ENCODE data around the gene USP49.

Gene USP49

DNA sequence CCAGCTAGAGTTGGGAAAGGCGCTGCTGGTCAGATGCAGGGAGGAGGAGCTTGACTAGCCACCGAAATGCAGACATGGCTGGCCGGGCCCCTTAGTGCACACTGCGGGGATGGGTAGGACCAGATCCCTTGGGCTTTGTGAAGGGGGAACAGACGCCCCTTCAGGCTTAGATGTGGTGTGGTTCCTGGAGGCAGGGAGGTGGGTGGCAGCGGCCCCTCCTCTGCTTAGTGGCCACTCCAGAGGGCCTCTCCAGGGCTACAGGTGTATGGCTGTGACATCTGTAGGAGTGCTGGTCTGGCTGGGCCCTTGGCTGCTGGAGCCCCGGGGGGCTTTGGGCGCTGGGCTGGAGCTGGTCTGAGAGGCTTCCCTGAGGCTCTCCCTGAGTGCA lies 40.5 kb upstream of the USP49 start:
- TF ChIP-seq GATA2 (IDR thresholded peaks at IDR 0.05; ENCODE audit: low read depth, low read length) (no peak), GATA3 (IDR thresholded peaks at IDR 0.05; ENCODE audit: low read depth, low read length) (no peak)

DNA sequence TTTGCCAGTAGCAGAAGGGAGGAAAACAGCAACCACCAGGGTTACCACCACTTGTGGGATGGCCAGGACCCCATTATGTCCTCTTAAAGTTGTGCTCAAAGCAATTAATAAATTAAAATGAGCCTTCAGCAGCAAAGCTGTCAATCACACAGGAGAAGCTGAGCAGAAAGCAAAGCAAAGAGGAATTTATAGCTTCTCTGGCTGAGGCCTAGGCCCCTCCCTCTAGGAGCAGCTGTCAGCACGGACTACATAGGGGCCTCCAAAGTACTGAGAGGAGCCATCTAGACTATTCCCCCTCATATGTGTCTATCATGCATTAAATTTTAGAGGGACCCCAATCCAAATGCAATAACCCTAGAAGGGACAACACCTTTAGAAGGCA lies 40.0 kb upstream of the USP49 start:
- TF ChIP-seq GATA3 (IDR thresholded peaks at IDR 0.05; ENCODE audit: low read depth, low read length) (no peak), GATA2 (IDR thresholded peaks at IDR 0.05; ENCODE audit: low read depth, low read length) (no peak)

DNA sequence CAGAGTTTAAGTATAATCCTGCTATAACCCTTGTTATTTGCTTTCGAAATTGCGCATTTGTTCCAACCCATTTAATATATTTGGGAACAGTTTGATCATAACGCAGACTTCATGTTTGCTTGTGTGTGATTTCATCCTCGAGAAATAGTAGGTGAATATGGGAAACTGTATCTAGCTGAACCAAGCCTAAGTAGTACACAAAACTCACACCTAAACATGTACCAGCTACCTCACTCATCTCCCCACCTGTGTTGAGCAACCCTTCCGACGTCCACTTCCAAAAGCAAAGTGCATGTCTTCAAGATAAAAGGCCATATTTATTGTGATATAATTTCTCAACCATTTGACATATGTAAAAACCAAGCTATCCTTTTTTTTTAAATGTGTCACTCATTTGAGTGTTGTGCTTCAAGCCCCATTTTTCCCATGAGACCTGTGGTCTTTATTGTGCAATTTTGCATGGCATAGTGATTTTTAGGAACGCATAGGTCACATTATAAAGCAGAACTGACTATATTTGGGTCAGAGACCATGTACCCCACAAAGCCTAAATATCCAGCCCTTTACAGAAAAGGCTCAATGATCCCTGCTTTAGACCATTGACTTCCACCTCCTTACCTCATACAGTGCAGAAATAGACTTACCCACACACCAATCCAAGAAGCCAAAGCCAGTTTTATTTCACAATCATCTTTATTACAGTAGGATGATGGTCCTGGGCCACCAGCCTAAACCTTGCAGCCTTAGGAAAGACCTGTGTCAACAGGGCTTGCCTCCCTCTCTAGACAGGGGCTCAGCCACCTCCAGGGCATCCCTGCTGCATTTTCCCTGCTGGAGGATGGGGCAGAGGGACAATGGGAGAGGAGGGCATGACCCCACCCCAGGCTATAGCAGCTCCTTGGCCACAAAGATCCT lies 39.4 kb upstream of the USP49 start:
- TF ChIP-seq GATA3 (IDR thresholded peaks at IDR 0.05; ENCODE audit: low read depth, low read length) (no peak), GATA2 (IDR thresholded peaks at IDR 0.05; ENCODE audit: low read depth, low read length) (no peak)

DNA sequence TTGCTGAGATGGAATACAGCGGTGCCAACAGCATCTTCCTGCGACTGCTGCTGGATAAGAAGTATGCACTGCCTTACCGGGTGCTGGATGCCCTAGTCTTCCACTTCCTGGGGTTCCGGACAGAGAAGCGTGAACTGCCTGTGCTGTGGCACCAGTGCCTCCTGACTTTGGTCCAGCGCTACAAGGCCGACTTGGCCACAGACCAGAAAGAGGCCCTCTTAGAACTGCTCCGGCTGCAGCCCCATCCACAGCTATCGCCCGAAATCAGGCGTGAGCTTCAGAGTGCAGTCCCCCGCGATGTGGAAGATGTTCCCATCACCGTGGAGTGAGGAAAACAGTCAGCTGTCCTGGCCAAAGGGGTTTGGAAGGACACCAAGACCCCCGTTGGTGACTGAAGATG lies 37.2 kb upstream of the USP49 start:
- TF ChIP-seq GATA2 (IDR thresholded peaks at IDR 0.05; ENCODE audit: low read depth, low read length) (no peak), GATA3 (IDR thresholded peaks at IDR 0.05; ENCODE audit: low read depth, low read length) (no peak)

DNA sequence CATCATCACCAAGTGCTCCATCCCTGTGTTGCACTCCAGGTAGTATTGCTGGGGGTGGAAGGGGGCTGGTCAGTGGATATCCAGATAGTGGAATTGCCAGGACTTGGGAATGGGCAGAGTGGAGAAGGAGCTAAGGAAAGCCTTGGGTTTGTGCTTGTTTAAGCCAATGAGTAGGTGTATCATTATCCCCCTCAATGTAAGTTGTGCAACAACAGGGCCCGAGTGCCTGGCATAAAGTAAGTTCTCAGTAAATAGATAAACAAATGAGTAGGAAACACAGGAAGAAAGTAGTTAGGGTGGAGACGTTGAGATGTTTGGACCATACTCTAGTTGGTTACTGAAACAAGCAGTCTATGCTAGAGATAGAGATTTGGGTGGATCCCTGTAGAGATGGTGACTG lies 36.6 kb upstream of the USP49 start:
- no peak for TF ChIP-seq GATA2 (IDR thresholded peaks at IDR 0.05; ENCODE audit: low read depth, low read length)
- TF ChIP-seq GATA3 (IDR thresholded peaks at IDR 0.05; ENCODE audit: low read depth, low read length), result no peak

DNA sequence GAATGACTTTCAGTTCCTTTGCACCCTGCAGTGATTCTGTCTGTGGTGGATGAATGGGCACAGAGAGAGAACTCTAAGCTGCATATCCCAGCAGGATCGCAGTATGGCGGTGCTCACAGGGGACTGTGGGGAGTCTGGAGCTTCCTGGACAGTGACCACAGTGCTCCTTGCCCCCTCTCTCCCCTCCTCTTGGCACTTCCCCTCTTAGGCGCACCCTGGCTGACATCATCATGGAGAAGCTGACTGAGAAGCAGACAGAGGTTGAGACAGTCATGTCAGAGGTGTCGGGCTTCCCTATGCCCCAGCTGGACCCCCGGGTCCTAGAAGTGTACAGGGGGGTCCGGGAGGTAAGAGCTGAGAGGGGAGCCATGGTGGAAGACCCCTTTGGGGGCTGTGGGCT lies 34.7 kb upstream of the USP49 start:
- TF ChIP-seq GATA3 (IDR thresholded peaks at IDR 0.05; ENCODE audit: low read depth, low read length) (no peak), GATA2 (IDR thresholded peaks at IDR 0.05; ENCODE audit: low read depth, low read length) (no peak)

DNA sequence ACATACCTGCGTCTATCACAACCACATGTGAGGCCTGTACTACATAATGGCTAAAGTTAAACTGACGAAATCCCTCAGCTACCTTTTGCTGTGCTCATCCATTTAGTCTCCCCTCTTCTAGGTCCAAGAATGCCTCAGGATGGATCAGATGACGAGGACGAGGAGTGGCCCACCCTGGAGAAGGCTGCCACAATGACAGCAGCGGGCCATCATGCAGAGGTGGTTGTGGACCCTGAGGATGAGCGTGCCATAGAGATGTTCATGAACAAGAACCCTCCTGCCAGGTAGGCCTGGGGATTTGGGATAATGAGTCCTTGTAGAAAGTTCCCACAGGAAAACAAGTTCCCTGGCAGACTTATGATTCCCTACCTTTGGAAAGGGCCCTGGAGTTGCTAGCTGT lies 32.1 kb upstream of the USP49 start:
- TF ChIP-seq GATA3 (IDR thresholded peaks at IDR 0.05; ENCODE audit: low read depth, low read length) (no peak), GATA2 (IDR thresholded peaks at IDR 0.05; ENCODE audit: low read depth, low read length) (no peak)

DNA sequence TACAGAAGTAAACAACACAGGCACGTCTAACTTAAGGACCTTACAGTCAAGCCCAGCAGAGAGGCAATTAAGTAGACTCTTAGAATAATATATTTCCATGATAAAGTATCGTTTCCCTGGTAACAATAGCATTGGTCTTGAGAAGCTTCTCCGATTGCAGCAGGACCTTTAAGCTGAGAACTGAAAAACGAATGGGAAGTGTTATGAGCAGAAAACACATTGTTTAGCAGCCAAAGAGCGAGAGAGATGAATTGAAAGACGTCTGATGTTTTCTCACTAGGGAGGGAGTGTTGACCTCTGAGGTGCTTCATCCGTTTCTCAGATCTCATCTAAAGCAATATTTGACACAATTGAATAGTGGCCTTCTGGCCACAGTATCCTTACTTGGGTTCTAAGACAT lies 27.0 kb upstream of the USP49 start:
- no peak for TF ChIP-seq GATA3 (IDR thresholded peaks at IDR 0.05; ENCODE audit: low read depth, low read length)
- TF ChIP-seq GATA2 (IDR thresholded peaks at IDR 0.05; ENCODE audit: low read depth, low read length), result no peak

DNA sequence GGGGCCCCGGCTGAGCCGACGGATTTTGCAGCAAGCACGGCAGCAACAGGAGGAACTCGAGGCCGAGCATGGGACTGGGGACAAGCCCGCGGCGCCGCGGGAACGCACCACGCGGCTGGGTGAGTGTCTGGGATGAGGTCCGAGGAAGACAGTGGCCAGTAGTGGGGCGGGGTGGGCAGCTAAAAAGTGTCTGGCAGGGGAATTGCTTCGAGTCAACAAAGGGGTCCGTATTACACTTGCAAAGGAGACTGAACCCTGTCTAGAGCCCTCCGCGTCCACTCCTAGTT lies 26.5 kb upstream of the USP49 start:
- TF ChIP-seq GATA2 (IDR thresholded peaks at IDR 0.05; ENCODE audit: low read depth, low read length), result no peak
- TF ChIP-seq GATA3 (IDR thresholded peaks at IDR 0.05; ENCODE audit: low read depth, low read length), result no peak

DNA sequence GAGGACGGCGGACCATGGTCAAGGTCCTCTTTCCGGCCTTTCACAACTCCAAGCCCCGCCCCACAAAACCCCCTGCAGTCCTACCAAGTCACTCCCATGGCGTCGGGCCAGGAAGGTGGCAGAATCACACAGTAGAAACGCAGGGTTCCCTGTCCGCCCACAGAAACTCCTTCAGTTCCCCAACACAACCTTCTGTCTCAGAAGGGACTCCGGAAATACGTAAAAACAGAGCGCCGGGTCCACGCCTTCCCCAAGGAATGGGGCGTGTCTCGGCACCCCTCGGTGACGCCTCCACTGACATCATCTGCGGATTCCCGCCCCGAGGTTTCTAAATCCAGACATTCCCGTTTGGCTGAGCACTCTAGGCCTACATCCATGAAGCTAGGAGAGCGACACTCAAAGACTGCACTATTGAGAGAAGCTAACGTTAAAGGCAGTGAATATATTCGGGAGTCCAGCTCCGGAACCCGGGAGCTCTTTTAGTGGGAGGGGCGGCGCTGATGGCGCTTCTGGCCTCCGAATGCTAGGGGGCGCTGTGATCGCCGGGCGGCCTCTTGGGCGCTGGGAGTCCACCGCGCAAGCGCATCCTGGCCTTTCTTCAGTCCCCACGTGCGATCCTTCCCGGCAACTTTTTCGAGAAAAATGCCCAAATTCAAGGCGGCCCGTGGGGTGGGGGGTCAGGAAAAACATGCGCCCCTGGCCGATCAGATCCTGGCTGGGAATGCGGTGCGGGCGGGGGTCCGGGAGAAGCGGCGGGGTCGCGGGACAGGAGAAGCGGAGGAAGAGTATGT lies 25.9 kb upstream of the USP49 start, which contains the start of the genes BYSL and MED20:
TSS of gene BYSL (plus strand) at position 579 of the 791 bp plus-strand sequence. CDS start at position 643, 64 bp downstream.
TSS of gene MED20 (minus strand) at position 219 of the 791 bp plus-strand sequence. CDS start at position 98, 121 bp downstream.
- TF ChIP-seq GATA2 (IDR thresholded peaks at IDR 0.05; ENCODE audit: low read depth, low read length), result no peak

DNA sequence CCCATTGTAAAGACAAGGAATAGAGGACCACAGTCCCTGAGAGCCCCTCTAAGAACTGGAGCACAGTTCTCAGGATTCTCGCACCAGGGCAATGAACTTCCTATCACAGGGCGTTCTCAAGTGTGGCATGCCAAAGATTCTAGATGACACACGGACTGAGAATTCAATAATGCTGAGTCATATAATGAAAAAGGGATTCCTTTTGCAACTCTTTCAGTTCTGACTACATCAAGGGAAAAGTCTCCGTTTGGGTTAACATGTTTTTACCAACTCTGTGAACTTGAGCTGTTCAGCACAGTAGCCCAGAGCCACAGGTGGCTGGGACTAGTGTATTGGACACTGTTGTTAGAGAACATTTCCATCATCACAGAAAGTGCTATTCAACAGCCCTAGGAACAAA lies 22.4 kb upstream of the USP49 start:
- TF ChIP-seq GATA2 (IDR thresholded peaks at IDR 0.05; ENCODE audit: low read depth, low read length), result no peak
- no peak for TF ChIP-seq GATA3 (IDR thresholded peaks at IDR 0.05; ENCODE audit: low read depth, low read length)

DNA sequence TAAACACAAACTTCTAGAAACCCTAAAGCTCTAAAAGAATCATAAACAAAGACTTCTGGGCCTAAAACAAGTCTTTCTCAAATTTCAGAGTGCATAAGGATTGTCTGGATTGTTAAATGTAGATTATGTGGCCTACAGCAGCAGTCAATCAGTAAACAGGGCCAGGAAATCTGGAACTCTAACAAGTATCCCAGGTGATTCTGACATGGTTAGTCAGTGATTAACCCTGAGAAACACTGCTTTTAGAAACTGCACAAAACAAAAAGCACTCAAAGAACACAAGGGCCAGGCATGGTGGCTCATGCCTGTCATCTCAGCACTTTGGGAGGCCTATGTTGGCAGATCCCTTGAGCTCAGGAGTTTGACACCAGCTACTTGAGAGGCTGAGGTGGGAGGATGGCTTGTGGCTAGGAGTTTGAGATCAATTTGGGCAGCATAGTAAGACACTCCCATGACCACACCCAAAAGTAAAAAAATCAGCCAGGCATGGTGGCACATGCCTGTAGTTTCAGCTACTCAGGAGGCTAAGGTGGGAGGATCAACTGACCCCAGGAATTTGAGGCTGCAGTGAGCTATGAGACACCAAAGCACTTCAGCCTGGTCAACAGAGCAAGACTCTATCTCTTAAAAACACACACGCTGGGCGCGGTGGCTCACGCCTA lies 19.8 kb upstream of the USP49 start:
- no peak for TF ChIP-seq GATA2 (IDR thresholded peaks at IDR 0.05; ENCODE audit: low read depth, low read length)
- TF ChIP-seq GATA3 (IDR thresholded peaks at IDR 0.05; ENCODE audit: low read depth, low read length), result no peak

DNA sequence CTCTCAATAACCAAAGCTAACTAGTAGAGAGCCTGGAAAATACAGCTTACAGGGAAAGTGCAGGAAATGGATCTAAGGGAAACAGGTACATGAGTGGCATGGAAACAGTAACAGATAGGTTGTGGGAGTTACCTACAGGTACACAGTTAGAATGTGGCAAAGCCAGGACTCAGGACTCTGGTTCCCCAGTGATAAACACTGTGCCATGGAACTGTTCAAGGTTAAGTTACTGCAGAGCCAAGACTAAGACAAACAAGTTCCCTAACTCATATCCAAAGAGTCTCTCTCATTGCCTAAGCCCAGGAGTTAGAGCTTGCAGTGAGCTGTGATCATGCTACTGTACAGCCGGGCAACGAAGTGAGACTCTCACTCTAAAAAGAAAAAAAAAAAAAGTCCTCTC lies 19.2 kb upstream of the USP49 start:
- TF ChIP-seq GATA2 (IDR thresholded peaks at IDR 0.05; ENCODE audit: low read depth, low read length) (no peak), GATA3 (IDR thresholded peaks at IDR 0.05; ENCODE audit: low read depth, low read length) (no peak)

DNA sequence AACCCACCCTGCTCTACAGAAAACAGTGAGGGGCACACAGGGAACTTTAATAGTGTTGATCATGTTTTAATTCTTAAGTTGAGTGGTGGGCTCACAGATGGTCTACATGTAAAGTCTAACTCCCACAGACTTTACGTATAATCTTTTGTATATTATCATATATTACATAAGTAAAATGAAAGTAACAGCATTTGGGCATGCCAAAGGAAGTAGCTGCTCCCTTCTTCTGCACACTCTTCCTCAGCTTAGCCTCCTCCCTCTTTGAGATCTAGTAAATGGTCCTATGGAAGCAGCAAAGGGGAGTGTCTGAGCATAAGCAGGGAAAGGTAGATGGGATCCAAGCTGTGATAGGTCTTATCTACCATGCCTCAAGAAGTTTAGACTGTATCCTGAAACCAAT lies 14.6 kb upstream of the USP49 start:
- TF ChIP-seq GATA3 (IDR thresholded peaks at IDR 0.05; ENCODE audit: low read depth, low read length) (no peak), GATA2 (IDR thresholded peaks at IDR 0.05; ENCODE audit: low read depth, low read length) (no peak)
